Measurements from ENCODE around the gene RNF25.

Gene RNF25

DNA sequence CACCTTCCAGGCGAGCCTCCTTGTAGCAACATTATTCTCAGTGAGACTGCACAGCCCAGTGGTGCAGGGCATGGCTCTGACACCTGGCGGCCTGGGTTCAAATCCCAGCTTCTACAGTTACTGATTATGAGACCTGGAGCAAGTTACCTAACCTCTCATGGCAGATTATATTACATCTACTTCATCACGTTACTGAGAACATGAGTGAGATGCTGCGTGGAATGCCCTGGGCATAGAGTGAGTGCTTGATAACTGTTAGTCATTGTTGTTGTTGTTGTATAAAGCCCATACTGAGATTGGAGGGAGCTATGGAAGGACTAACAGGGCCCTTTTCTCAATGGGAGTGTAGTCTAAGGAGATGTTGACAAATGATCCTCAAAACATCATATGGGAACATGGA is 45.4 kb downstream of the RNF25 start:
- DNase-seq, result no peak

DNA sequence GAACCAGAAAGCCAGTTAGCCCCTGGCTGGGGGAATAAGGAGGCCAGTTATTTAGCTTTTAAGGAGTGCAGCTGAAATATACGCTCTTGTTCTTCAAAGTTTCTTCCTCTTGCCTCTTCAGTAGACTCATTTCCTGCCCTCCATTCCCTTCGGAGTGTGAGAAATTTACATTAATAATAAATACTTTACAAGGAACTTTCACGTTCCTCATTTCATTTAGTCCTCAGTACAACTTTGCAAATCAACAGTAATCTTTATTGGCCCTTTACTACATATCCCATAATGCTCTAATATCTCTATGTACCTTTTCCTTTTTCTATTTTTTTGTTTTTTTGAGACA is 48.5 kb downstream of the RNF25 start:
- DNase-seq, result no peak

DNA sequence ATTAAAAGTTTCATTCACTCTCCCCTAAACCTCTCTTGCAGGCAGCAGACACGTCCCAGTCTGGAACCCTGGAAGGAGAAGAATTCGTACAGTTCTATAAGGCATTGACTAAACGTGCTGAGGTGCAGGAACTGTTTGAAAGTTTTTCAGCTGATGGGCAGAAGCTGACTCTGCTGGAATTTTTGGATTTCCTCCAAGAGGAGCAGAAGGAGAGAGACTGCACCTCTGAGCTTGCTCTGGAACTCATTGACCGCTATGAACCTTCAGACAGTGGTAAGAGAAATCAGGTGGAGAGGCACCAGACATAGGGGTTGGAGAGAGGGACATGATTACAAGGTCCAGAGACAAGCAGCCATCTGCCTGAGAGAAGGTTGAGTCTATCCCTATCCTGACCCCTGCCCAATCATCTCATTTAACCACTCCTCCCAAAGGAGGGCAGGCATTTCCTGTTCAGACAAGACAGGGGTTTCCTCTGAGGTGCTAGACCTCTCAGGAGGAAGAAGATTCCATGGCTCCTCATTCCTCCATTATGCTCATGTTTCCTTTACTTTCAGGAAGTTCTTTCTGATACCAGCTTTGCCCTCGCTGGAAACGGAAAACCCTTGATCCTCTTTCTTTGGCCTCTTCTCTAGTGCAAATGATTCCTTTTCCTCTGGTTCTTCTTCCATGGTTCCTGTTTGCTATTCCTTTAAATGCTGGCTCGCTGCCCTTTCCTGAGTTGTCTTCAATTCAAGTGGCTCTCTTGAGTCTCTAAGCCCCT is 49.0 kb downstream of the RNF25 start:
- no peak for DNase-seq

DNA sequence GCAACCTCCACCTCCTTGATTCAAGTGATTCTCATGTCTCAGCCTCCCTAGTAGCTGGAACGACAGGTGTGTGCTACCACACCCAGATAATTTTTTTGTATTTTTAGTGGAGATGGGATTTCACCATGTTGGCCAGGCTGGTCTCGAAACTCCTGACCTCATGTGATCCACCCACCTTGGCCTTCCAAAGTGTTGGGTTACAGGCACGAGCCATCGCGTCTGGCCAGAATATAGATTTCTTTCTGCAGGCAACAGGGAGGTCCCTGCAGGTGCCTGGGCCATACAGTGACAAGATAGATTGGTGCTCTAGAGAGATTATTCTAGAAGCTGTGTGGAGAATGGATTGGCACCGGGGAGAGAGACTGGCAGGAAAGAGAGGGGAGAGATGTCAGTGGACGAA is 50.8 kb downstream of the RNF25 start:
- DNase-seq, result no peak

DNA sequence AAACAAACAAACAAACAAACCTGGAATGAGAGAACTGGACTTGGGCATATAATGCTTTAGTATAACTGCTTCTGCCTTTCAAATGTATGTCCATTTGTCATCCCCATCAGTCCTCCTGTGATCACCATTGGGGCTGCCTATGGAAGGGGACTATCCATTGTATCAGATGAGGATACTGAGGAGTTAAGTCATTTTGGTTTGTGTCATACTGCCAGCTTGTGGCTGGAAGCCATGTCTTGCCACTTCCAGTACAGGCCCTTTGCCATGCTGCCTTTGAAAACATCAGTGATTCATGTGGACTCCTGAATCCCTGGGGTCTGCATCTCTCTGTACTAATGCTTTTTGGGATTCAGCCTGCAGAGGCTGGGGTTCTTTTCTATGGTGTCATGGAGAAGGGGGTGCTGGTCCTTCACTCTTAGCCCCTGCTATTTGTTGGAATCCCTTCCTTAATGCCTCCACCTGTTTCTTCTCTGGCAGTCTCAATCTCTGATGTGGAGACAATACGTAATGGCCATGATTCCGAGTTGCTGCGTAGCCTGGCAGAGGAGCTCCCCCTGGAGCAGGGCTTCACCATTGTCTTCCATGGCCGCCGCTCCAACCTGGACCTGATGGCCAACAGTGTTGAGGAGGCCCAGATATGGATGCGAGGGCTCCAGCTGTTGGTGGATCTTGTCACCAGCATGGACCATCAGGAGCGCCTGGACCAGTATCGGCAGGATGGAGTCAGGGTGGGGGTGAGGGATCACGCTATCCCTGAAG is 53.5 kb downstream of the RNF25 start:
- no peak for DNase-seq

DNA sequence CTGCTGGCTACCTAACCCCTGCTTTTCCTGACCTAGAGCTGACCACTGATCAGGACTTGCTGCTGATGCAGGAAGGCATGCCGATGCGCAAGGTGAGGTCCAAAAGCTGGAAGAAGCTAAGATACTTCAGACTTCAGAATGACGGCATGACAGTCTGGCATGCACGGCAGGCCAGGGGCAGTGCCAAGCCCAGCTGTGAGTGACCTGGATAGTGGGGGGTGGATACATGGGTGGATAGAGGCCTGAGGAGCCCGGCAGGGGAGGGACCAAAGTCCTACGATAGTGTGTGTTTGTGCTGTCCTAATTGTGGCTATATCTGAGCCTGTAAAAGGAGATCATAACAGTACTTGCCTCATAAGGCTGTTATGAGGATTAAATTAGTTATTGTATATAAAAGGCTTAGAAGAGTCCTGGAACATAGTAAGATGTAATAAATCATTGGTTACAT is 55.9 kb downstream of the RNF25 start:
- DNase-seq, result no peak

Measured in amygdala (tissue), 56 donors.